HepG2 (cell line): ENCODE results near the gene RGS13. TPM values are rescaled to one million over a fixed set of nuclear protein-coding genes. Genes with fewer than 3 reads are reported as not detected.
A peak's percentile ranks its signal among the peaks of the same experiment; 100 is the strongest.

Experiments
- ATAC-seq: fragments of 200-7000 bp; cut with Tn5 transposase; 3 replicates; pipeline ENCODE4 v1.9.1; 2020; ENCODE audit warnings: mild to moderate bottlenecking, moderate library complexity
- BruUV-seq: library from RNA; stranded (reverse); fragments of 400-500 nt; replicated peaks from 2 replicates; lab custom pipeline; 2021; lab: Mats Ljungman, UMichigan
- CTCF ChIA-PET: fragments of 300-600 bp; formaldehyde crosslinking; extraction: SDS; loops from one replicate; lab custom pipeline; 2021; ENCODE audit warnings: low total read pairs, inconsistent platforms, low intra/inter-chr PET ratio; lab: Yijun Ruan, JAX
- POLR2A ChIA-PET: fragments of 350-600 bp; sonication (Branson Sonifier 250); formaldehyde crosslinking; loops from one replicate; lab custom pipeline; 2020; ENCODE audit warnings: antibody characterized with exemption, inconsistent platforms; lab: Yijun Ruan, JAX
- DNase-seq: peaks from one replicate; pipeline ENCODE4 v3.0.0-alpha.2; 2015; ENCODE audit warnings: low spot score
- FAIRE-seq: peaks from 3 replicates; lab custom pipeline; 2011; peaks lifted over from hg19 to GRCh38; lab: Jason Lieb, UNC
- H2AFZ ChIP-seq: one replicate; pipeline ENCODE4 v1.6.1; 2011; ENCODE audit warnings: low read length, inconsistent platforms
- H3K27ac ChIP-seq: fragments of 300-600 bp; 3 replicates; pipeline ENCODE4 v1.8.0; 2011; ENCODE audit warnings: mixed run types, mild to moderate bottlenecking, mixed read lengths, low read length, inconsistent platforms; ENCODE audit not compliant: insufficient read depth; ENCODE audit errors: extremely low read length
- H3K27me3 ChIP-seq, 2 experiments: fragments of 200-600 bp in 1 of 2; 2 replicates in 1 of 2; 3 replicates in 1 of 2; pipeline versions ENCODE4 v1.6.0 to v1.8.0; 2011; ENCODE audit warnings: low read length in 2 of 2, mild to moderate bottlenecking in 2 of 2, moderate library complexity in 2 of 2, inconsistent platforms in 1 of 2; ENCODE audit not compliant: insufficient read depth in 2 of 2, control insufficient read depth in 1 of 2
- H3K36me3 ChIP-seq, 2 experiments: fragments of 200-600 bp in 1 of 2; replicated peaks in 1 of 2; 2 replicates in 1 of 2; 3 replicates in 1 of 2; pipeline versions ENCODE4 v1.5.1 to v1.8.0; 2011; ENCODE audit warnings: low read length in 2 of 2, inconsistent platforms in 1 of 2; ENCODE audit not compliant: insufficient read depth in 2 of 2, control insufficient read depth in 1 of 2
- H3K4me1 ChIP-seq: 2 replicates; pipeline ENCODE4 v1.5.1; 2012; ENCODE audit warnings: low read length, inconsistent platforms; ENCODE audit not compliant: insufficient read depth
- H3K4me2 ChIP-seq: 2 replicates; pipeline ENCODE4 v1.6.0; 2011; ENCODE audit warnings: low read depth, low read length, inconsistent platforms
- H3K4me3 ChIP-seq, 3 experiments: fragments of 200-600 bp in 1 of 3; sonication (generic), shearing (Covaris generic) in 1 of 3; replicated peaks in 1 of 3; 2 replicates each; pipeline ENCODE4 v1.5.1; 2011 to 2016; ENCODE audit warnings: low read length in 3 of 3, inconsistent platforms in 2 of 3, low read depth in 2 of 3, mild to moderate bottlenecking in 2 of 3, control low read depth in 1 of 3, mixed read lengths in 1 of 3; ENCODE audit not compliant: insufficient read depth in 1 of 3
- H3K79me2 ChIP-seq: one replicate; pipeline ENCODE4 v1.6.1; 2011; ENCODE audit warnings: low read length, inconsistent platforms; ENCODE audit not compliant: insufficient read depth
- H3K9ac ChIP-seq: 2 replicates; pipeline ENCODE4 v1.6.0; 2011; ENCODE audit warnings: mild to moderate bottlenecking, low read depth, low read length, inconsistent platforms; ENCODE audit not compliant: insufficient read depth
- H3K9me3 ChIP-seq: 2 replicates; pipeline ENCODE4 v1.5.1; 2012; ENCODE audit warnings: mild to moderate bottlenecking, low read length
- H4K20me1 ChIP-seq: 2 replicates; pipeline ENCODE4 v1.6.0; 2011; ENCODE audit warnings: inconsistent platforms, mild to moderate bottlenecking, low read length, moderate library complexity; ENCODE audit not compliant: insufficient read depth
- ATRX ChIP-seq: sonication (generic); formaldehyde crosslinking; IDR thresholded peaks from 2 replicates; pipeline ENCODE4 v1.4.0; 2020; ENCODE audit warnings: missing genetic modification reagents, borderline replicate concordance
- FOXA1 ChIP-seq, 2 experiments: fragments of 450-650 bp in 1 of 2; sonication (generic) in 1 of 2; formaldehyde crosslinking in 1 of 2; IDR thresholded peaks; 2 replicates each; pipeline versions ENCODE4 v1.4.0 to v1.6.1; 2016 to 2020; ENCODE audit warnings: missing genetic modification reagents in 1 of 2
- RXRA ChIP-seq: sonication (generic); formaldehyde crosslinking; IDR thresholded peaks from 2 replicates; pipeline ENCODE4 v1.5.1; 2020; ENCODE audit warnings: missing genetic modification reagents
- SAP130 ChIP-seq: IDR thresholded peaks from 2 replicates; pipeline ENCODE4 v1.6.1; 2016; ENCODE audit warnings: low read depth
- SRSF1 ChIP-seq: fragments of 200-400 bp; formaldehyde crosslinking; optimal IDR thresholded peaks from 2 replicates; pipeline ENCODE3; 2017; ENCODE audit warnings: mild to moderate bottlenecking, low read depth, low read length, moderate library complexity
- TFE3 ChIP-seq: IDR thresholded peaks from 2 replicates; pipeline ENCODE4 v1.6.1; 2016
- THAP9 ChIP-seq: sonication (generic); formaldehyde crosslinking; IDR thresholded peaks from 2 replicates; pipeline ENCODE4; 2020; ENCODE audit warnings: missing genetic modification reagents, mild to moderate bottlenecking, borderline replicate concordance
- ZKSCAN1 ChIP-seq: fragments of 150-350 bp; IDR thresholded peaks from 2 replicates; pipeline ENCODE4 v1.6.1; 2014; ENCODE audit warnings: low read length
- ZNF383 ChIP-seq: sonication (generic); formaldehyde crosslinking; IDR thresholded peaks from 2 replicates; pipeline ENCODE4 v1.4.0; 2020; ENCODE audit warnings: missing genetic modification reagents, mild to moderate bottlenecking, borderline replicate concordance
- ZNF552 ChIP-seq: sonication (generic); formaldehyde crosslinking; IDR thresholded peaks from 2 replicates; pipeline ENCODE4 v1.9.0; 2022; ENCODE audit warnings: missing genetic modification reagents, mild to moderate bottlenecking, borderline replicate concordance
- ZNF7 ChIP-seq: IDR thresholded peaks from 2 replicates; pipeline ENCODE4 v1.6.1; 2016; ENCODE audit warnings: missing biosample characterization, missing genetic modification reagents
- WGBS: methylation state at CpG from one replicate; pipeline ENCODE4 v1.1.6; 2017; ENCODE audit warnings: low lambda C conversion rate; 5-methylcytosine and 5-hydroxymethylcytosine counted together
- in situ Hi-C: cut with HindIII; loops from 2 replicates; pipeline ENCODE4 v1.10.0; 2017; ENCODE audit warnings: low pct_unique_long_range_greater_than_20kb; ENCODE audit not compliant: extremely low pct_ligation_motif_present
- intact Hi-C: fragments of 100-400 bp; cut with micrococcal nuclease; formaldehyde crosslinking; loops from one replicate; pipeline ENCODE4 v1.10.0; 2022; ENCODE audit not compliant: unreplicated experiment
- polyA plus RNA-seq, 8 experiments: library from polyadenylated mRNA; depleted of rRNA in 3 of 8; stranded (reverse) in 7 of 8; unstranded in 1 of 8; fragments of >200 nt; fragmentation: Illumina TruSeq in 4 of 8; extraction: Trizol in 4 of 8; gene quantifications; 2 replicates each; pipeline versions ENCODE4 v1.2.1 to v1.2.3, GENCODE V29; 2011 to 2016; ENCODE audit warnings: low read depth in 4 of 8, missing spikeins in 1 of 8, mixed read lengths in 1 of 8; ENCODE audit not compliant: insufficient read depth in 1 of 8
- total RNA-seq, 5 experiments: library from RNA; depleted of rRNA; stranded (reverse); fragments of >200 nt; fragmentation: Illumina TruSeq; extraction: Trizol; gene quantifications; 2 replicates each; pipeline ENCODE4 v1.2.3, GENCODE V29; 2016; ENCODE audit warnings: low read depth in 1 of 5
- TF ChIP-seq, protein P1 (sequence below): sonication (generic); formaldehyde crosslinking; IDR thresholded peaks from 2 replicates; pipeline ENCODE4 v1.9.0; 2021; ENCODE audit warnings: missing genetic modification reagents, mild to moderate bottlenecking, borderline replicate concordance

The RGS13 gene
- total and polyA plus RNA-seq, 2 of the 13 experiments (the other 11 are each of a cell fraction or from before 2014, with no cell fraction given), result not detected

GRCh38 chr1:192706936-192707335, 71.0 kb downstream of the RGS13 start:
- H3K9ac ChIP-seq, result no peak overlapping the region
- no peaks in the 10 kb centered on the region for H3K9me3 ChIP-seq
- no peak for FAIRE-seq
- TF ChIP-seq RXRA, result no peak
- no peak for TF ChIP-seq ZNF552 (CRISPR knock-in tag)
- TF ChIP-seq ZNF7, result no peak
- no peak for TF ChIP-seq ZNF383 (CRISPR knock-in tag)
- TF ChIP-seq, all 625 proteins: peak for 0
- ChIA-PET POLR2A (no interaction called here), CTCF (no interaction called here)
- intact Hi-C loops, result loop anchor here (5.0 kb wide), 1 partner anchor 415 kb away; the partner anchor contains the start of gene CDC73
- H2AFZ ChIP-seq, result no peak overlapping the region
- no peaks in the 10 kb centered on the region for H3K36me3 ChIP-seq
- in situ Hi-C loops, result no loop called here
- no peak overlapping the region for H3K27ac ChIP-seq
- H3K4me3 ChIP-seq, result no peak overlapping the region
- WGBS, result 91% methylated on average over 2 of the region's 2 CpGs
- H3K79me2 ChIP-seq, result no peaks in the 10 kb centered on the region
- ATAC-seq (no peak), DNase-seq (no peak)
- no peaks in the 10 kb centered on the region for H4K20me1 ChIP-seq
- H3K4me2 ChIP-seq, result no peak overlapping the region
- no TSS peak for BruUV-seq
- peaks cover 83% of the 10 kb centered on the region for H3K4me1 ChIP-seq
- H3K27me3 ChIP-seq, result no peaks in the 10 kb centered on the region

GRCh38 chr1:192707978-192708547, 72.1 kb downstream of the RGS13 start:
- H3K4me3 ChIP-seq, result no peak overlapping the region
- no peak overlapping the region for H3K9ac ChIP-seq
- ATAC-seq (no peak; the same call in 2 of the 3 replicates), FAIRE-seq (no peak), DNase-seq (peak; percentile 16)
- H4K20me1 ChIP-seq, result no peaks in the 10 kb centered on the region
- CTCF ChIA-PET, result no interaction called here
- no peaks in the 10 kb centered on the region for H3K27me3 ChIP-seq
- intact Hi-C loops, result loop anchor here (2.0 to 5.0 kb wide), 2 partner anchors 99 to 414 kb away; partner anchors contain the start of gene CDC73
- no peak overlapping the region for H3K27ac ChIP-seq
- no TSS peak for BruUV-seq
- in situ Hi-C loops, result no loop called here
- no peaks in the 10 kb centered on the region for H3K9me3 ChIP-seq
- H2AFZ ChIP-seq, result no peak overlapping the region
- 83% methylated on average over 3 of the region's 3 CpGs for WGBS
- no peaks in the 10 kb centered on the region for H3K79me2 ChIP-seq
- H3K4me2 ChIP-seq, result no peak overlapping the region
- POLR2A ChIA-PET, result no interaction called here
- peaks cover 72% of the 10 kb centered on the region for H3K4me1 ChIP-seq
- H3K36me3 ChIP-seq, result no peaks in the 10 kb centered on the region
- TF ChIP-seq, protein P1, sequence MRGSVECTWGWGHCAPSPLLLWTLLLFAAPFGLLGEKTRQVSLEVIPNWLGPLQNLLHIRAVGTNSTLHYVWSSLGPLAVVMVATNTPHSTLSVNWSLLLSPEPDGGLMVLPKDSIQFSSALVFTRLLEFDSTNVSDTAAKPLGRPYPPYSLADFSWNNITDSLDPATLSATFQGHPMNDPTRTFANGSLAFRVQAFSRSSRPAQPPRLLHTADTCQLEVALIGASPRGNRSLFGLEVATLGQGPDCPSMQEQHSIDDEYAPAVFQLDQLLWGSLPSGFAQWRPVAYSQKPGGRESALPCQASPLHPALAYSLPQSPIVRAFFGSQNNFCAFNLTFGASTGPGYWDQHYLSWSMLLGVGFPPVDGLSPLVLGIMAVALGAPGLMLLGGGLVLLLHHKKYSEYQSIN (CRISPR knock-in tag), result no peak
- TF ChIP-seq ZKSCAN1 (no peak), SRSF1 (no peak), THAP9 (no peak), ATRX (no peak), FOXA1 (IDR thresholded peaks at IDR 0.05) (no peak), FOXA1 (CRISPR knock-in tag; IDR thresholded peaks at IDR 0.05) (0 out of 2 replicates have a peak, but pooled peaks have one; percentile 8), SAP130 (CRISPR knock-in tag) (no peak), TFE3 (CRISPR knock-in tag) (no peak)
